HG03432 (cell line): ENCODE data around the gene DIO1.

Experiments
- ATAC-seq: cut with Tn5 transposase; IDR thresholded peaks from one replicate; pipeline ENCODE4 v1.9.1; 2021; ENCODE audit warnings: mild to moderate bottlenecking, moderate library complexity; ENCODE audit not compliant: unreplicated experiment

DIO1 gene

DNA sequence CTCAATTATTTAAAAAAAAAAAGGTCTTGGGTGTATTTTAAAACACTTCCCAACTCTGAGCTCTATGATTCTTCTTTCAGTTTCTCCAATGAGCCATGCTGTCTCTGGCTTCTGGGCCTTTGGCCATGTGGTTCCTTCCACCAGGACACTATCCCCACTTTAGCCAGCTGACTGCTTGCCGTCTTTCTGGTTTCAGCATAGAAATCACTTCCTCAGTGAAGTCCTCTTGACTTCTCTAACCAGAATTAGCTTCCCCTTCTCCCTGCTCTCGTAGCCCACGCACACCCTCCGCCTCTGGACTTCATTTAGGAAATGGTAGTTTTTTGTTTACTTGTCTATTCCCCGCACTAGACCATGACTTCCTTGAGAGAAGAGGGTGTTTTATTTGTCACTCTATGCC lies 1.1 kb upstream of the DIO1 start:
- ATAC-seq = no peak

GRCh38 chr1:53894644-53895043 lies 657 bp downstream of the DIO1 start:
- no peak for ATAC-seq

GRCh38 chr1:53895421-53895820 lies 1.4 kb downstream of the DIO1 start:
- no peak for ATAC-seq

- no peak for ATAC-seq
Observed at GRCh38 chr1:53896635-53897229, 2.7 kb downstream of the DIO1 start.

GRCh38 chr1:53899206-53899628 lies 5.2 kb downstream of the DIO1 start:
- peak; percentile 45 for ATAC-seq

DNA sequence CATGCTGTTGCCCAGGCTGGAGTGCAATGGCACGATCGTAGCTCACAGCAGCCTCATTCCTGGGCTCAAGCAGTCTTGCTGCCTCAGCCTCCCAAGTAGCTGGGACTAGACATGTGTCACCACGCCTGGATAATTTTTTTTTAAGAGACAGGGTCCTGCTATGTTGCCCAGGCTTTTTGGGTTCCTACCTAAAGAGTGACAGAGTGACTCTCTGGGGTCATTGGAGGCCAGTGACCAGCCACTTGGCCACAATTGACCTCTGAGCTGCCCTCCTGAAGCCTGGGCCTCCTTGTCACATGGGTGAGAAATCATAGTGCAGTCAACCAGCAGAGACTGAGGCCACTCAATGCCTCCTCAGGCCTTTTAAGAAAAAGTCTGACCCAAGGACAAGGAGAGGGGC lies 5.7 kb downstream of the DIO1 start:
- no peak for ATAC-seq

DNA sequence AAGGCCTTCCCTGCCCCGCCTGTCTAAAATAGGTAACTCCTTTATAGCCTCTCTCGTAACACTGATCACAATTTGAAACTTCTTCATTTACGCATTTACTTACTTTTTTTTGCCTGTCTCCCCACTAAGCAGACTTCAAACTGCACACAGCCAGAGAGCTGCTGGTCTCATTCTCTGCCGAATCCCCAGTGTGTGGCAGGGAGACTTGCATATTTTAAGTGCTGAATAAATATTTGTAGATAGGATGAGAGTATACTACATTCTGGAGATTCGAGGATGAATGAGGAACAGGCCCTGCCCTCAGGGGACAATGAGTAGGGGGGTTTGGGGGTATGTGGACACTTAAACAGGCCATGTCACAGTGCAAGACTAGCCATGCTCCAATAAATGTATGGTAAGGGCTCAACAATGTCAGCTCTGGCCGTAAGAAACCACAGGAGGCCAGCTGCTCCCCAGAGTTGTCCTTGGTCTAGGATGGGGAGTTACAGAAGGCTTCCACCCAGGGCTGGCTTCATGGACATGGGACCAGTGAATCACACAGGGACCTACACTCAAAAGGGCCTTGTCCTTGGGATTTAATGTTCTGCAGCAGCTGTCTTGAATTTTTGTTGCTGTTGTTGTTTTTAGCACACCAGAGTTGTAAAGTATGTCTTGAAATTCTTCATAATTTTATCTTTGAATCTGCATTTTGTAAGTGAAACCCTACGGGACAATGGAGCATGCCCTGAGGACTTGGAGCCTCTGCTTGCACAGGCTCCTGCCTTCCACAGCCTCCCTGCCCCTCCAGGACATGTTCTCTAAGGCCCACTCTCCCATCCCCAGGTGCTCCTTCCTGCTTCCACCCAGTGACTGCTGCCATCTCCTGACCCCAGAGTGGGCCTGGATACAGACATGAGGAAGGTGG lies 8.5 kb downstream of the DIO1 start:
- ATAC-seq = no peak

DNA sequence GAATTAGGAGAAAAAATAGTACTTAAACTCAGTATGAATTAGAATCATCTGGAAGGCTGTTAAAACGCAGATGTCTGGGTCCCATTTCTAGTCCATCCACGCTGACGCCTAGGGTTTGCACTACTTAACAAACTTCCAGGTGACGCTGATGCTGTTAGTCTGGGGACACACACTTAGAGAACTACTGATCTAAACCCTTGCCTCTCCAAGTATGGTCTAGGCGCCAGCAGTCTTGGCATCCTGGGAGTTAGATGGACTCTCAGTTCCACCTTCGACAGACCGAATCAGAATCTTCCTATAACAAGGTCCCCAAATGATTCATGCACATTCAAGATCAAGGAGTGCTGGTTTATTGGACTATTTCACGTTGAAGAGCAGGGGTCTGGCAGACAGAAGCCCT lies 11.5 kb downstream of the DIO1 start:
- no peak for ATAC-seq

DNA sequence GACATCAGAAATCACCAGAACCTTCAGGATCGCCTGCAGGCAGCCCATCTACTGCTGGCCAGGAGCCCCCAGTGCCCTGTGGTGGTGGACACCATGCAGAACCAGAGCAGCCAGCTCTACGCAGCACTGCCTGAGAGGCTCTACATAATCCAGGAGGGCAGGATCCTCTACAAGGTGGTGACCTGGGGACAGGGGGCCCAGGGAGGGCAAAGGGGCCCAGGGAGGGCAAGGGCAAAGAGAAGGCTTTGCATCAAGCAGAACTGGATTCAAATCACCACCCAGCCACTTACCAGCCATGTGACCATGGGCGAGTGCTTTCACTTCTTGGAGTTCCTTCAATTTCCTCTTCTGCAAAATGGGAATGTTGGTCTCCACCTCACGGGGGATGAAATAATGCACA lies 12.1 kb downstream of the DIO1 start:
- no peak for ATAC-seq

- no peak for ATAC-seq
Observed at GRCh38 chr1:53909946-53910345, 16.0 kb downstream of the DIO1 start.

- no peak for ATAC-seq
Observed at GRCh38 chr1:53911442-53911841, 17.5 kb downstream of the DIO1 start.

GRCh38 chr1:53913352-53914033 lies 19.5 kb downstream of the DIO1 start:
- ATAC-seq = no peak

DNA sequence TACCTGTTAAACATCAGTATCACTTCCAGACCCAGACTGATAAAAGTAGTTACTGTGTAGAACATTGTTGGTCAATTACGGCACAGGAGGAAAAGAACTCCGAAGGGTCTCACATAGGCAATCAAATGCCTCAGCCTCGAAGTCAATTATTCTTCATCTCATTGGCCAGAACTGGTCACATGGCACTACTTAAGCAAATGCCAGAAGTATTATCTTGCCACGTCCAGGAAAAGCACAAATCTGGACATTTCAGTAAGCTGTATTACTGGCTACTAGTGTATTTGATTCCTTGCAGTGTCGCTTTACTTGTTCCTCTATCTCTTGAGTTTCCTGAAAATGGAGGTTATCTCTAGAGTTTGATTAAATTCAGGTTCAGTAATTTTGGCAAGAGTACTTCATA lies 24.4 kb downstream of the DIO1 start:
- no peak for ATAC-seq

GRCh38 chr1:53919675-53920066 lies 25.7 kb downstream of the DIO1 start:
- ATAC-seq = no peak

DNA sequence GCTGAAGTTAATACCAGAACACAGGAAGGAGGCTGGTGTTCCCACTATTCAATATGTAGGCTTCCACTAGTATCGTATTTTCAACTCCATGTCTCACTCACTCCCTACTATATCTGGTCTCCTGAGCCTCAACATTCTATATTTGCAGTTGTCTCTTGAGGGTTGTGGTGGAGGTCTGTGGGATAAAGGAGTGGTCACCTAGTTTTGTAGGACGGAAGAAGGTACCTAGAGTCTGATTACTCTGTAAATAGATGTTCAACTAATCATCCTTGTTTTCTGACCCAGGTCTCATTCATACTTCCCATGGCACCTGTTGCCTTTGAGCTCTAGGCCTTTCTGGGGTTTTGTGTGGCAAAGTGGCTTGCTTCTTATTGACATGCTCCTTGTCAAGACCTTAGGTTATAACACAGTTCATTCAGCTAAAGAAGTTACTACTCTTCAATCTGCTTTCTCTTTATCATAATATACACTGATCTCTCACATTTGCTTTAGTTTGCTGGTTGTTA lies 33.4 kb downstream of the DIO1 start:
- no peak for ATAC-seq

GRCh38 chr1:53929246-53929960 lies 35.4 kb downstream of the DIO1 start:
- ATAC-seq = no peak

DNA sequence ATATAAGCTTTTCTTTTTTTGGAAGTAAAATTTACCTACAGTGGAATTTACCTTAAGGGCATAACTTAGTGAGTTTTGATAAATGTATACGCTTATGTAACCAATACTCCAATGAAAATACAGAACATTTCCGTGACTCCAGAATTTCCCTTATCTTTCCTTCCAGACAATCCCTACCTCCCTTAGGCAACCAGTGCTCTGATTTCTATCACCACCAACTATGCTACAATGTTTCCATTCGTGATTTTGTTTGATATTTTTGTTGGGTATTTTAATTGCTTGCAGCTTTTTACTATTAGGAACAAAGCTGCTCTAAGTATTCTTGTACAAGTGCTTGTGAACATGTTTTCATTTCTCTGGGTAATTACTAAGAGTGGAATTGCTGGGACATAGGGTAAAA lies 36.9 kb downstream of the DIO1 start:
- ATAC-seq = no peak

- no peak for ATAC-seq
Observed at GRCh38 chr1:53931523-53931922, 37.5 kb downstream of the DIO1 start.

DNA sequence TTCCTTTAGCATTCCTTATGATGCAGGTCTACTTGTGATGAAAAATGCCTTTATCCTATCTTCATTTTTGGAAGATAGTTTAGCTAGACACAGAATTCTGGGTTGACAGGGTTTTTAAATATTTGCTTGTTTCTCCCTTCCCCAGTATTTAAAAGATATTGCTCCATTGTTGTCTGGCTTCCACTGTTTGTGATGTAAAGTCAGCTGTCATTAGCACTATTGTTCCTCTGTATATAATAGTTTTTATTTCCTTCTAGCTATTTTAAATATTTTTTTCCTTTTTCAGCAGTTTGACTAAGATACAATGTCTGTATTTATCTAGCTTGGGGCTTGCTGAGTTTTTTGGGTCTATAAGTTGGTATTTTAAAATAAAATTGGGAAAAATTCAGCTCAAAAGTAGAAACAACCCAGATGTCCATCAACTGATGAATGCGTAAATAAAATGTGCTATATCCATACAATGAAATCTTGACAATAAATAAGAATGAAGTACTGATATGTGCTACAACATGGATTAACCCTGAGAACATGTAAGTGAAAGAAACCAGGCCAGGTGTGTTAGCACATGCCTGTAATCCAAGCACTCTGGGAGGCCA lies 40.3 kb downstream of the DIO1 start:
- ATAC-seq = no peak

DNA sequence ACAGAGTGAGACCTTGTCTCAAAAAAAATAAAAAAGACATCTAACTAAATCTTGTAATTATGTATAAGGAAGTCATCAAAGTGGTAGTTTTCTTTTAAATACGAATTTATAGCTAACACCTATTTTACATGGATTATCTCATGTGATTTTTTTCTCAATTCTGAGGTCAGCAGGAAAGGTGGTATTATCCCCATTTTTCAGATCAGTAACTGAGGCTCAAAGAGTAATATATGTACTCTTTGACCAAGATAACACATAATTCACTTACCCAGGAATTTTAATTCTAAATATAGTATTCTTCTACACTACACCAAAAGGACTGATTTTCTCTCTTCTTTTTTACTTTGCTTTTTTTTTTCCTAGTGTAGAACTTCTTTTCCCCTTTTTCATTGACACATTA lies 42.4 kb downstream of the DIO1 start:
- ATAC-seq = no peak
